Inflammatory macrophage treated with lipopolysaccharide for 4 hours (primary cell): ENCODE measurements around the gene RDH14.

Experiments used
- DNase-seq: peaks from one replicate; pipeline ENCODE4 v3.0.0-alpha.2; 2020

Gene RDH14

DNA sequence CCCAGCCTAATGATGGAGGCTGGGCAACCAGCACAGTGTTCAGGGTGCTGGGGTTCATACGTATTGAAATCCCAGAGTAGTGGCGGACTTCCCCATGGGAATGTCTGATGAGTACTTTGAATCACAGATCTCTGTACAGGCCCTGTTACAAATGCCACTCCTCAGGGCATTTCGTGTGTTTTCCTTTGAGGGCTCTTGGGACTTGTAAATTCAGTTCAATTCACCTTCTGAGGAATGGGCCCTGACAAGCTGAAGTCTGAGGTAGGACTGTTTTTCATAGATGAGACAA, 288 bp upstream of the RDH14 start:
- DNase-seq, result no peak

DNA sequence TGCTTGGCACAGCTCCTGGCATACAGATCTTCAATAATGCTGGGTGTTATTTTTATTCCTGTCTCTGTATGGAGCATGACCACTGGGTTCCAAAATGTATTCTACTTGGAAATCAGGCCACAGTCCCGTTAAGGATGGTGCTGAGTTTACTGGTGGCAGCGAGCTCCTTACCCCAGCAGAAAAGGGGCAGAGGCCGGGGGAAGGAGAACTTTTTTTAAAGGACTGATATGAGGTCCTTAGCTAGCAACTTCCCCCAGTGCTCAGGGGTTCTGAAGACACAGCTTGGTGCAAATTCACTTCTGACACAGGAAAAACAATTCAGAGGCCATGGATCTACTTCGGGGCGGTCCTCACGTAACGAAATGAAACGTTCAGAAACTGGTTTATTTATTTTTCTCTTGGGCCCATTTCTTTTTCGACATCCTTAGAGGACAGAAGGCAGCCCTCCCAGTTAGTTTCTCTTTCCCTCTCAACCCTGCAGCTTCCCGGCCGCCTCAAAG, 872 bp downstream of the RDH14 start:
- no peak for DNase-seq

DNA sequence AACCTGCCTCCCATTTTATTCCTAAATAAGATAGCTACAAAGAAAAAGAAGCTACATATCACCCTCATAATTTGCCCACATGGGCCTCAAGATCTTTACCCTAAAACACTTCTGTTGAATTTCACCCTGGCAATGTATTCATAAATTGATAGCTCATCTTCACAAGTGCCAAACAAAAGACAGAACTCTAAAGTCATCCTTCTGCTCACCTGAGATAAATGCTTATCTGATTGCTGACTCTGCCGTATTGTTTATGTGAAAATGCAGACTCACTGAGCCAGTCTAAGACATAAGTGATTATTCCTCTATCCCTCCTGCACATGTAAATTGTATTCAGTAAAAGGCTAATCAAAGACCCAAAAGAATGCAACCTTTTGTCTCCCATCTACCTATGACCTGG, 2.0 kb downstream of the RDH14 start:
- DNase-seq, result no peak

DNA sequence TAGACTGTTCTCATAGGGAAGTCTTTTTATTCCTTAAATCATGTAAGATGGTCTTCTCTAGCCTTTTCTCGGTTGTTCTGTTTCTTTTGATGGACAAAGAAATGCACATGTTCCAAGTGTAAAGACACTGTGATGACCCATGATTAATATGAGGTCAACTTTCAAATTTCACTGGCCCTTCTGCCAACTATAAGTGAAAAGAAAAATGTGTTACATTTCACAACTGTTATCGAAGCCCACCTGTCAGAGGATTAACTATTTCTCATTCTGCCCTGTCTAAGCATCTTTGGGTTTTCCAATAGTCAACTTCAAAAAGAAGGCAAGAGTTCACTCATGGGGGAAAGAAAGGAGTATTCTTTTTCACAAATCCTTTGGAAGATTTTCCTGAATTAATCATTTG, 3.3 kb downstream of the RDH14 start:
- no peak for DNase-seq

DNA sequence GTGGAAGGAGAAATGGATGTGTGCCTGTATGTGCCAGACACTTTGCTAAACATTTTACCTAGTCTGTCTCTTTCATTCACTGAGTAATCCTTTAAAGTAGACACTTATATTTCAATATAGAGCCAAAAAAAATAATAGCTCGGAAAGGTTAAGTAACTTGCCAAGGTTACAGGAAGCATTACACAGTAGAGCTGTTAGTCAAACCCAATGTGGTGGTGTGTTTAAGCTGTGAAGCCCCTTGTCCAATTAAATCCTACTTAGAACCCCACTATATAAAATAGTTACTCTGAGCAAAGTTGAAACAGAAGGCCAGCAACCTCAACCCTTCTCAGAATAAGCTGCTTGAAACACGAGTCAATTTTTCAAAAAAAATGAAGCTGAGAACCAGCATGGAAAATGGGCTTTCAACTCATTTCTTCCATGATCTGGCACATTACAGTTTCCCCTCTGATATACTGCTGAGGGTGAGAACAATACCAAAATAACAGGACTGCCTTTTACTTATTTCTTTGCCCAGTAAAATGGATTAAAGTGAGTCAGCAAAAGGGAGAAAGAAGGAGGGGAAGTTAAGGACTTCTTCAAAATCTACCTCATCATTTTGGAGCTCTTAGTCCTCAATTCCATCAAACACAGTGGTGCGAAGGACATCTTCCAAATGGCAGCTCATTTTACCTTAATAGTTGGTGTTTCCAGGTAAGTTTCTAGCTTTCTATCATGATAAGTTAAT, 7.9 kb downstream of the RDH14 start:
- no peak for DNase-seq

DNA sequence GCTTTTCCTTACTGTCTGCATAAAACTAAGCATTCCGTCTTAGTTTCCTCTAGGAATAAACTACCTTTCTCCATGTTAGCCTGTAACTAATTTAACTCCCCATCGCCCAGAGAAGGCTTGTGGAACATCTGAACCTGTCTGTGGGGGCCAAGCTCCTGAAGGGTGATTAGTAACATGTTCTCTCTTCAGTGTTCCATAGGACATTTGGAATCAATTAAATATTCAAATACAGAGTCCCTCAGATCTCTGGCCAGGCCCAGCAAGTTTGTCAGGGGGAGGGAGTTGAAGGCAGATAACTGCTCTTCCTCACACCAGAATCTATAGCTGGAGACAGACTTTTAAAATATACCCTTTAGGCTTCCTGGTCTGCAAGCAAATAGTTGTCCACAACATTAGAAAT, 8.8 kb downstream of the RDH14 start:
- no peak for DNase-seq

DNA sequence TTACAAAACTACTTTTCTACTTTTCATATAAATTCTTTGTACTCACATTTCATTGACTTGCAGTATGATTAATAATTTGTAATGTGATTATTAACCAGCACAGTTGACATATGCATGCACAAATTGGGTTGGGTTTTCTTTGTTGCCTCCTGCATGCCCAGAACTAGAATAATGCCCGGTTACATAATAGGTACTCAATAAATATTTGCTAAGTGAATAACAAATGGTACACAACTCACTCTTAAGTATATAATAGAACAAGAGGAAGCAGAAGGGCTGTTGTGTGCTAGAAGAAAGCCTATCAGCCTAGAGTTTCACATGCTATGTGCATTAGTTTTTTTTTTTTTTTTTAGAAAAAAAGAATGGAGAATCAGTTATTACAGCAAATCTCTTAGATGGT, 9.3 kb downstream of the RDH14 start:
- DNase-seq, result no peak

DNA sequence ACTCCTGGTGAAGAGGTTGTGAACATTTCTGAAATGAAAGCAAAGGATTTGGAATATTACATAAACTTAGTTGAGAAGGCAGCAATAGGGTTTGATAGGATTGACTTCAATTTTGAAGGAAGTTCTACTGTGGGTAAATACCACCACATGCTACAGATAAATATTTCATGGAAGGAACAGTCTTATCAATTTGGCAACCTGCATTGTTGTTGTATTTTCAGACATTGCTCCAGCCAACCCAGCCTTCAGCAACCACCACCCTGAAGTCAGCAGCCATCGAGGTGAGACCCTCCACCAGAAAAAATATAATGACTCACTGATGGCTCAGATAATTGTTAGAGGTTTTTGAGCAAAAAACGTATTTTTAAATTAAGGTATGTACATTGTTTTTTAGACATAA, 10.0 kb downstream of the RDH14 start:
- DNase-seq, result no peak

DNA sequence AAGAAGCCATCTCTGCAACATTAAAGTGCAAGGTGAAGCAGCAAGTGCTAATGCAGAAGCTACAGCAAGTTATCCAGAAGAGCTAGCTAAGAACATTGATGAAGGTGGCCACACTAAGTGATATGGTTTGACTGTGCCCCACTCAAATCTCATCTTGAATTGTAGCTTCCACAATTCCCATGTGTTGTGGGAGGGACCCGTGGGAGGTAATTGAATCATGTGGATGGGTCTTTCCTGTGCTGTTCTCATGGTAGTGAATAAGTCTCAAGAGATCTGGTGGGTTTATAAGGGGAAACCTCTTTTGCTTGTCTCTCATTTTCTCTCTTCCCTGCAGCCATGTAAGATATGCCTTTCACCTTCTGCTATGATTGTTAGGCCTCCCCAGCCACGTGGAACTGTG, 11.4 kb downstream of the RDH14 start:
- peak; percentile 2 for DNase-seq

DNA sequence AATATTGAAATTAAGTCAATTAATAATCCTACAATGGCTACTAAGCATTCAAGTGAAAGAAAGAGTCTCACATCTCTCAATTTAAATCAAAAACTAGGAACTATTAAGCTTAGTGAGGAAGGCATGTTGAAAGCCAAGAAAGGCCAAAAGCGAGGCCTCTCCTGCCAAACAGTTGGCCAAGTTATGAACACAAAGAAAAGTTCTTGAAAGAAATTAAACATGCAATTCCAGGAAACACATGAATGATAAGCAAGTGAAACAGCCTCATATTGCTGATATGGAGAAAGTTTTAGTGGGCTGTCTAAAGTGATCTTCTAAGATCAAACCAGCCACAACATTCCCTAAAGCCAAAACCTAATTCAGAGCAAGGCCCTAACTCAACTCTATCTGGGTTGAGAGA, 11.8 kb downstream of the RDH14 start:
- no peak for DNase-seq

DNA sequence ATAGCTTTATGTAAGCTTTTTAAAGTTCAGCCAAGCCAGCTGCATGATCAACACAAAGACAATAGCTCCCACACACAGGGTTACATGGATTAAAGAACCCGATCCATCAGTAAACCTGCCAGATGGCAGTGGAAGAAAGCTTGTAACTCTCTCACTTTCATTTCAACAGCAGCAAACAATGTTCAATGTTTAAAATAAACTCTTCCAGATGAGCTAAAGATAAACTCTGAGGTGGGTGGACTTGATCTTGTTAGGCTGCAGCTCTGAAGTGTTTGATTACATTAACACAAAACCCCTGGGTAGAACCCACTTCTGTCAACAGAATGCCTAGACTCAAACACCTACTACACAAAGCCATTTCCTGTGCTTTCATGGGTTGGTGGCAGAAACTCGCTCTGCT, 13.9 kb downstream of the RDH14 start:
- DNase-seq, result no peak

DNA sequence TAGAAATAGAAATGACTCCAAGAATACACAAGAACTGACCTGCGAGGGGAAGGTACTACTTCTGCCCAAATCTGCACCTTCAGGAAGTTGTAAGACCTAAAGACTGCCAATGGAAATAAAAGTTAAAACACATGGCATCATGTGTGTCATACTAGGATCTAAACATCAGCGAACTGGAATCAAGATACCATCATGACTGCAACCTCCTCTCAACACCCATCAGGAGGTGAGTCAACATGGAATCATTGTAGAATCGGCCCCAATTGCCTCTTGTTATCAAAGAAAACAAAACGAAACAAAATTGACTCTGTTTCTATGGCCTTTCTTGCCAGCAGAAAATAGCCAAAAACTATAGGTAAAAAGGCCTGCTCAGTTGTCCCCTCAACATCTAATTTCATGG, 15.1 kb downstream of the RDH14 start:
- no peak for DNase-seq

DNA sequence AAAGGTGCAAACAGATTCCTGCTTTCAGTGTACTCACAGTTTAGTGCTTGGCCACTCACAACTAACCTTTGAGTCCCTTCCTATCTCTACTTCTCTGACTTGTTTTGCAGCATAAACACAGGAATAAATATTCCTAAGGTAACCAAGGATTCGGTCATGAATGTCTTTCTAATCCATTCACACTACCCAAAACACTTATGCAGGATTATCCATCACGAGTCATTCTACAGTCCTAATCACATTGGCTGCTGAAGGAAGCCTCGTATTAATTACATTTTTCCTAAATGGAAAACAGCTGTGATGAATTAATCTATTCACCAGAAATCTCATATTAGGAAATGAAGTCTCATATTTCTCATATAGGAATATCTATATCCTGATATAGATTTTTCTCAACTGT, 16.3 kb downstream of the RDH14 start:
- DNase-seq, result no peak

DNA sequence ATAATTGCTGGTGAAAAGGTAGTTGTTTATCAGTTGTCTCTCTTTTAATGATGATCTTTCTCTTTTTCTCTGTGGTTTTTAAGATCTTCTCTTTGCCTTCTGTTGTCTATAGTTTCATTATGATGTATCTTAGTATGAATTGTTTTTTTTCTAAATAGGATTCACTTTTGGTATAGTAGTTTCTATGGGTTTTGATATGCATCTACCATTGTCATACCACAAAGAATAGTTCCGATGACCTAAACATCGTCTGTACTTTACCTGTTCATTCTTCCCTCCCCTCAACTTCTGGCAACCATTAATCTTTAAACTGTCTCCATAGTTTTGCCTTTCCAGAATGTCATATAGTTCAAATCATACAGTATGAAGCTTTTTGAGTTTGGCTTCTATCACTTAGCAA, 19.6 kb downstream of the RDH14 start:
- no peak for DNase-seq

DNA sequence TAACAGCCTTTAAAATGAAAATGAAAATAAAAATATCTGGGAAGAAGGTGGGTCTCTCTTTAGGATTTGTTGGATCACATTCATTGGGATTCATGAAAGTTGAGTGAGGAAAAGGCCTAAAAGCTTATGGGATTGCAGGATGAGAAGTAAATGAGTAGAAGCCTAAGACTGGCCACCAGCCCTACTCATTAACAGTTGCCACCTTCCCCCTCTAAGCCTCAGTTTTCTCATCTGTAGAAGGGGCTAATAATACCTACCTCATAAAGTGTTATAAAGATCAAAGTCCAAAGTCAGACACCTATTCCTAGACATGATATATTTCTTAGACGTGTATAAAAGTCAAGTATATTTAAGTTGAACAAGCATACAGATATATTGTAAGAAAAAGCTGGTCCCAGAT, 23.8 kb downstream of the RDH14 start:
- DNase-seq, result no peak

DNA sequence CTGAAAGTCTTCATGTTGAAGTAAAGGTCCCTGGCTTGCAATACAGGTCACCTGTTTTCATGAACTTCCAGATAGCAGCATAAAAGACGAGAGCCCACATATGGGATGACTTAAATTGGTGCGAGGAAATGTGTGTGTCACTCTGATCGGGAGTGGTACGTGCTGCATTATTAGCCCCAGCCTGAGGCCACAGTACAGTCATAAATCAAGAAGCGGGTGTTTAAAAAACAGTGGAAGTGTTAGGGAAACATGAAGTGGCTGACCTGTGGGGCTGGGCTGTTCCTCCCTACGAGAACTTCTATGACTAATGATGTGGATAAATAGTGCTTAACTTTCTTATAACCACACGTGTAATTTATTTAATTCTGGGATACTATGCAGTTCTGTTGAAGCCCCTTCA, 24.4 kb downstream of the RDH14 start:
- DNase-seq, result no peak

DNA sequence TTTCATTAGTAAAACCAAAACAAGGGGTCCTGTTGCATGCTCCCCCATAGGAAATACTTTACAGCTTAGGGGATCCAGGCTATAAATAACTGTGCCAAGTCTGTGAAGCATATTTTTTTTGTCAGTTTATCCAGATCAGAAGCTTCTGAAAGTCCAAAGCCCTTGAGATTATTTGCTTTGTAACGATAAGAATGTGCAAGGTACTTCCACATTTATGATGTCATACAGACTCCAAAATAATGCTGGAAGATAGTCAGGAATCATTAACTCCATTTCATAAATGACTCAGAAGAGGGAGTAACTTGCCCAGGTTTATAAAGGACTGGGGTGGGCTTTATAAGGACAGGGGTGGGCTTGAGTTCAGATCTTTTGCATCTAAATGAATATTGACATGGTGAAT, 29.3 kb downstream of the RDH14 start:
- no peak for DNase-seq

DNA sequence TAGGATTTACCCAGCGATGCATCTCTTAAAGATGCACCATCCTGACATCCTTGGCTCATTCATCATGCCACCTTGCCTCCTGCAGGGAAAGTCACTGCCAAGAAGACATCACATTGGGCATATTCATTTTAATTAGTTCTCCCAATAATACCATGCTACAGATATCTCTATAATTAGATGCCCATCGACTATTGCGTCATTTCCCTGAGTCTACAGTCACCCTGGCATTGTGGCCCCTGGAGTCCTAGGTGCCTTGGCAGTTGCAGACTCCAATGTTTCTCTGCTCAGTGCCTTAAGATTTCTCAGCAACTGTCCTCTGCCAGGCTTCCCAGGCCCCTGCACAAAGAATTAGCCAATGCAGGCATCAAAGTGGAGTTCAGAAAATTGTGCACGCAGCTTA, 32.6 kb downstream of the RDH14 start:
- DNase-seq, result no peak

DNA sequence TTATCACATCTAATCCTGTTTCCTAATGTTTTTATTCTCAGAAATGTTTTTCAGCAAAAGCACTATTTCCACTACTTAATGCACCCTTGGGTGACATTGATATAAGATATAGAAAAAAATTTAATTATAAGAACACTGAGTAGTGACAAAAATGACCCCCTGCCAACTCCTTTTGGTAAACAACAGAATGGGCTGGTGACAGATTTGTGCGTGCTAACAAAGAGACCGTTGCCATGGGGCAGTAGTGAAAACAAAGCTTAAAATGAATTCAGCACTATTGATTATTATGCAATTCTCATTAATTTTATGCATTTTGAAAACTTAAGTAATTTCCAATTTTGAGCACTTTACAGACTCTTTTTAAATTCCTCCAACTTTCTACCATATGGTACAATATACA, 33.1 kb downstream of the RDH14 start:
- DNase-seq, result no peak

DNA sequence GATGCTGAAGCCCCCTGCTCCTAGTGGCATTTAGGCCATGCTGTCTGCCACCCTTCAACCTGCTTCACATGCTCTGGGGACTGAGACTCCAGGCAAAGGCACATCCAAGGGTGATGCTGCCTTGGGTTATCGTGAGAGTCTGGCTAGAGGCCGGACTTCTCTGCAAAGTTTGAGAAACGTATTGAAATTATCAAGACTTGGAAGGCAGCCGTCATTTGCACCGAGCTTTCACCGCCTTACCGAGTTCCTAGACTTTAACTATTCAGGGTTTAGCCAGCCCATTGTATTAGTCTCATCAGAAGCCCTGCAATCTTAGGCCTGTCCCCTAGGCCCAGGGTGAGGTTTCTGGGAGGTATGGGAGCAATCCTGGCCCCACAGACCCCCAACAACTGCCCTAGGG, 34.0 kb downstream of the RDH14 start:
- DNase-seq, result no peak

DNA sequence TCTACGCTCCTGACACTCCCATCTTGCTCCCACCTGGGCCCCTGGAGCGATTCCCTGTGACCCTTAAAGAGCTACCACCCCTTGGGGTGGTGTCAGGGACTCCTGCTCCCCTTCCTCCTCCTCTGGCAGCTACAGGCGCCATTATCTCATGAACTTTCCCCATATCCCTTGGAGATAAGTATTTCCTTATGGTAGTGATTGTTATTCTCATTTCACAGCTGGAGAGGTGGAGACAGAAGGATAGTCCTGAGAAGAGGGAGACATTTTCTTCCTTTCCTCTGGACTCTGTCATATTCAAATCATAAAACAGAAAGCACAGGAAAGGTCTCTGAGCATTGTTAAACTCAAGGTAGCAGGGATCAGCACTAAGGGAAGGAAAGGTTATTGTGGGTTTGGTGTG, 34.6 kb downstream of the RDH14 start:
- DNase-seq, result no peak

DNA sequence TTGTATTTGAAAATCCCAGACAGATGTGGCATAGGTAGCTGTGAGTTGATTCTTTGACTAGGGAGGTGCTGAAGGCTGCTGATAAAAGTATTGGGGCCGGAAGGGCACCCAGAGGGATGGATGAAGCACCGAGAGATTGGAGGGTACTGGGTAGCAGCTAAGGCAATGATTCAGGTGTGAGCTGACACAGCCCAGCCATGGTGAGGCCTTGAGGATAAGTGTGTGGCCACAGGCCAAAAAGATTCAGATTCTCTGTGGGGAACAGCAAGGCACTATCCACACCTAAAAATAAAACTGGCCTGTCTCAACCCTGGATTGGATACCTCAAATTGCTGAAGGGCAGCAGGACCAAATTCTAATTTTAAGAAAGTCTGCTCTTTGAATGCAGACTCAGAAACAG, 35.2 kb downstream of the RDH14 start:
- DNase-seq, result no peak

DNA sequence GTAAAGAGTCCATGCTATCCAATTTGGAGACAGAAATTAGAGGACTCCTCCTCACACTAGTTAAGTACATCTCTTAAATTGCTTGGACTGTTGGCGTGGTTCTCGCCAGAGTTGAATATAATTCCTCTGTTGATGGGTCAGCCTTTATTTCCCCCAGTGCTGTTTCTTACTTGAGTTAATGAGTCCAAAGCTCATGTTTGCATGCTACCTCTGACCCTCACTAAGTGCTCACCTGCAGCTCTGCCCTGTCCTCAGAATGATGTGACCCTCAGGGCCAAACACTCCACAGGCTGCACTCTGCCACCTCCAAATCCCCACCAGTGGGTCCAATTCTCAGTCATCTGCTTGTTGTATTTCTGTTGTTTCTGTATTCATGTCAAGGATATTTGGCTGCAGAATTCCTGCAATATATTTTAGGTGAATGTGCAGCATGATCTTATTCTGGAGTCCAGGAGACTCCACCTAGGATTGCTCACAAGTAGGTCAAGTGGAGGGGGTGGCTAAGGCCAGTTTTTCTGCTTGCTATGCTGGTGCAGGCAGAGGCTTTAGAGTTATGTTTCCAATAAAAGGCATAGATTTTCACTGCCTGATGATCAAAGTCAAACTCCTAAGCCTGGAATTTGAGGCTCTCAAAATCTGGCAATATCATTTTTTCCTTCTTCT, 37.8 kb downstream of the RDH14 start:
- DNase-seq, result no peak

DNA sequence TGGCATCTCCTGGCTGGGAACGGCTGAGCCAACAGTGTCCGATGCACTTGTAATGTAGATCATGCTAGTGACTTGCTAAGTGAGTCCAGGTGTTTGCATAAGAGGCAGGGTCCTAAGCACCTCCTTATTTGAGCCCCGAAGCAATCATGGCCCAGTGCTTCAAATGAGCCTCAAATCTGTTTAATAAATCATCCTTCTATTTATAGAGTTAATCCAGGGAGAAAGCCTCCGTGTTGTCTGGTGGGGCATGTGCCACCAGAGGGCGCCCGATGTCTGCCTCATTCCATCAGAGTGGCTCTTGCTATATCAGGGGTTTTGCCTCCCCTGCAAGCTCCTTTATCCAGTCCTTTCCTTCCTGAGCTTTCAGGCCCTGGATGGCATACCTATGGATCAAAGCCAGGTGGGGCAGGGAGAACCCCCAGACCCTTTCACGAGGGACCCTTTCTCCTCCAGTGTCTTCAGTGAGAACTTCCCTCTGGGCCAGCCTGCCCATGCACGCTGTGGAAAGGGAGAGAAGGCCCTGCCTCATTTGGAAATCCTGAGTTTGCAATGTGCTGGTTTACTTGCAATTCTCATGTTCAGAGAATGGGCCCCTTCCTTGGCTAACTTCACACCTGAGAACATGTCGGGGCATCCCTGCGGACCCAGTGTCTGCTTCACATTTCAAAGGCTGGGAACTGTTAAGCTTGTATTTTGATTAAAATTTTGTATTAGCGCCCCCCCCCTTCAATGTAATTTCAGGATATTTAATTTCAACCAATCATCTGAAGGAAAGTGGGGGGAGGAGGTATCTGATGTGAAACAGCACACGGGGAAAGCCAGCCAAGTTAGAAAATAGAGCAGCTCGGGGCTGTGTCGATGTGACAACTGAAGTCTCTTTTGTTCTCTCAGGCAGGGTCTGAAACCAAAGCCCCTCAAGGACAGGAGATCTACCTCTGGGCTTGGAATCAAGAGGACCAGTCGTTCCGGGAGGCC, 39.7 kb downstream of the RDH14 start:
- DNase-seq, result peak; percentile 52
